NT2/D1 (cell line): Measurements from ENCODE around the gene MT4.

Experiments
- DNase-seq: peaks from one replicate; pipeline ENCODE4 v3.0.0-alpha.2; 2011; ENCODE audit warnings: low read depth, low spot score
- H3K27me3 ChIP-seq: 2 replicates; pipeline ENCODE4 v1.6.0; 2011; ENCODE audit warnings: mild to moderate bottlenecking; ENCODE audit not compliant: insufficient read length, insufficient read depth
- H3K36me3 ChIP-seq: 2 replicates; pipeline ENCODE4 v1.6.1; 2011; ENCODE audit warnings: mild to moderate bottlenecking, low read length, mixed read lengths; ENCODE audit not compliant: insufficient read depth, insufficient read length
- H3K4me1 ChIP-seq: 2 replicates; pipeline ENCODE4 v1.5.1; 2011; ENCODE audit not compliant: insufficient read depth, insufficient read length
- H3K4me3 ChIP-seq: 2 replicates; pipeline ENCODE4 v1.5.1; 2011; ENCODE audit warnings: low read depth; ENCODE audit not compliant: insufficient read length
- H3K9ac ChIP-seq: 2 replicates; pipeline ENCODE4 v1.6.0; 2011; ENCODE audit warnings: low read depth; ENCODE audit not compliant: insufficient read length
- H3K9me3 ChIP-seq: 2 replicates; pipeline ENCODE4 v1.5.1; 2011; ENCODE audit warnings: mild to moderate bottlenecking, low read length; ENCODE audit not compliant: insufficient read depth
- SUZ12 ChIP-seq: IDR thresholded peaks from 2 replicates; pipeline ENCODE4 v1.6.1; 2011; ENCODE audit not compliant: insufficient read length, insufficient read depth; ENCODE audit errors: extremely low read depth
- YY1 ChIP-seq: IDR thresholded peaks from 2 replicates; pipeline ENCODE4 v1.6.1; 2011; ENCODE audit not compliant: insufficient read length, insufficient read depth
- ZNF274 ChIP-seq: IDR thresholded peaks from 2 replicates; pipeline ENCODE4 v1.6.1; 2011; ENCODE audit warnings: mild to moderate bottlenecking, low read depth, low read length

Gene MT4

DNA sequence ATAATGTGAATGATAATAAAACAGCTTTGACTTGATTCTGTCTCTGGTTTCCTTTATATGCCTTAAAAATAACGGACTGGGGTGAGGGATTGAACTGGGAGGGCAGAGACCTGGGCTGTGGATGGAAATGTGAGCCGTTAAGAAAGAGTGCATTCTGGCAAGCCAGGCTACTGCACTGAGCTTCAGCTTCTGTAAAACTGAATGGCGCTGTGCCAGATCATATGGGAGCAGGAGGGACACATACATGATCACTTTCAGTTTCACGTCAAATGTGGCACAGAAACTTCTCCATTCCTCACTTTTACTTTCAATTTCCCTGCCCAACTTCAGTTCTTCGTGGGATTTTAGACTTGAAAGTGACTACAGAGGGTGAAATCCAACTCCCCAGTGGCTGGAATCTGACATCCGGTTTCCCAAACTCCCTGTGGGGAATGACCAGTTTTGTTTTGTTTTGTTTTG, 44.6 kb downstream of the MT4 start:
- H3K9ac ChIP-seq: peak overlapping the region; percentile 81
- H3K27me3 ChIP-seq: no peaks in the 10 kb centered on the region
- H3K4me1 ChIP-seq: peaks cover 17% of the 10 kb centered on the region
- DNase-seq: no peak
- H3K4me3 ChIP-seq: peak overlapping the region; percentile 68
- TF ChIP-seq YY1: no peak
- TF ChIP-seq ZNF274: no peak
- no peak for TF ChIP-seq SUZ12
- peaks cover 6% of the 10 kb centered on the region for H3K36me3 ChIP-seq
- no peaks in the 10 kb centered on the region for H3K9me3 ChIP-seq

- no peaks in the 10 kb centered on the region for H3K27me3 ChIP-seq
- H3K9ac ChIP-seq: peak overlapping the region; percentile 27
- peaks cover 6% of the 10 kb centered on the region for H3K36me3 ChIP-seq
- no peak for DNase-seq
- peak overlapping the region; percentile 5 for H3K4me3 ChIP-seq
- TF ChIP-seq YY1 (no peak), SUZ12 (no peak), ZNF274 (no peak)
- H3K4me1 ChIP-seq: peaks cover 17% of the 10 kb centered on the region
- no peaks in the 10 kb centered on the region for H3K9me3 ChIP-seq
Observed at GRCh38 chr16:56610017-56610608, 45.2 kb downstream of the MT4 start.

DNA sequence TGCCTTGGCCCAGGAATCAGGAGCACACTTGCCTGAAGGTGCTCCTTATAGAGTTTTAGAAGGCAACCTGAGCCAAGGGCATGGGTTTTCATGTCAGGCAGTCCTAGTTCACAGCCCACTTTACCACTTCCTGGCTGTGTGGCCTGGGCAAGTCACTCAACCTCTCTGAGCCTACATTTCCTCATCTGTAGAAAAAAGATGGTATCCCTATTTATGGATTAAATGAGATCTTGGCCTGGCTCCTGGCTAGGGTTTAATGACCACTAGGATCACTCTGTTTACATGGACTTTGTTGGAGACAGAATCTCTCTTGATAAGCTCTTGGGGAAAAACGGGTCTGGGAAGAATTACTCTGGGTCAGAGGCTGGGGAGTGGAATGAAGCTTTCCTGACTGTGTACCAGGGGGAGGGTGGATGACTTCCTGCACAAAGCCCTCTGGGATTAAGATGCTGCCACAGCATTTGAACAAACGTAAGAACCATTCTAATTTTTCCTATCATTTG, 45.8 kb downstream of the MT4 start:
- TF ChIP-seq ZNF274 (no peak), SUZ12 (no peak), YY1 (no peak)

DNA sequence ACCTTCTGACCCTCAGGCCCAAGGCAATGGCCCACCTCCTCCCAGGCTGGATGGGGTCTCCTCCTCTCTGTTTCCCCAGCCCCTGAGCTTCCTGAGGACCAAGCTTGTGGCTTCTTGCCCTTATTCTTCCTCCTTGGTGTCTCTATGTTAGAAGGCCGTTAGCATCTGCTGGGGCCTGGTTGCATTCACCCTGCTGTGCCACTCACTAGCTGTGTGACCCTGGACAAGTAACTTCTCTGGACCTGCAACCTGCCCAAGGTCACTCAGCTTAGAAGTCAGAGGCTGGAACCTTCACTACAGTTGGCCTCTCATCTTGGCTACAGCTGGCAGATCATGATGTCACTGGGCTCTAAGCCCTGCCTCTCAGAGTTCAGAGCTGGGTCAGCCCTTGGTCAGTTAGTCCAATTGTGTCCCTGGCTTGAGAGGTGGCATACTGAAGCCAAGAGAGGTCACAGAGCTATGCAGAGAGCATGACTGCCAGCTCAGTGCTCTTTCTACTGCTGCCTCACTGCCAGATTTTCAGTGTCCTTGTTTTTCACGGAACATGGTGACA, 46.5 kb downstream of the MT4 start:
- peaks cover 17% of the 10 kb centered on the region for H3K4me1 ChIP-seq

More for the DNA sequence above, 45.8 kb downstream of the MT4 start:
- H3K36me3 ChIP-seq: peaks cover 6% of the 10 kb centered on the region
- H3K4me1 ChIP-seq: peaks cover 17% of the 10 kb centered on the region
- no peaks in the 10 kb centered on the region for H3K9me3 ChIP-seq
- DNase-seq: no peak
- no peaks in the 10 kb centered on the region for H3K27me3 ChIP-seq
- peak overlapping the region; percentile 3 for H3K9ac ChIP-seq
- H3K4me3 ChIP-seq: no peak overlapping the region

GRCh38 chr16:56613706-56614105, 48.8 kb downstream of the MT4 start:
- Histone ChIP-seq H3K4me3 (no peak overlapping the region), H3K36me3 (peaks cover 5% of the 10 kb centered on the region), H3K9ac (no peak overlapping the region), H3K27me3 (peaks cover 28% of the 10 kb centered on the region), H3K9me3 (no peaks in the 10 kb centered on the region), H3K4me1 (peaks cover 16% of the 10 kb centered on the region)
- no peak for DNase-seq
- TF ChIP-seq ZNF274: no peak
- TF ChIP-seq YY1: no peak
- no peak for TF ChIP-seq SUZ12

More for the DNA sequence above, 46.5 kb downstream of the MT4 start:
- no peak for DNase-seq
- Histone ChIP-seq H3K36me3 (peaks cover 6% of the 10 kb centered on the region), H3K4me3 (no peak overlapping the region), H3K9me3 (no peaks in the 10 kb centered on the region), H3K9ac (no peak overlapping the region), H3K27me3 (peaks cover 4% of the 10 kb centered on the region)
- TF ChIP-seq SUZ12: no peak
- TF ChIP-seq YY1: no peak
- no peak for TF ChIP-seq ZNF274

- H3K9me3 ChIP-seq: no peaks in the 10 kb centered on the region
- peaks cover 33% of the 10 kb centered on the region for H3K27me3 ChIP-seq
- TF ChIP-seq ZNF274 (no peak), YY1 (no peak), SUZ12 (no peak)
- DNase-seq: no peak
- H3K4me3 ChIP-seq: no peak overlapping the region
- no peak overlapping the region for H3K9ac ChIP-seq
- H3K4me1 ChIP-seq: peaks cover 16% of the 10 kb centered on the region
- no peaks in the 10 kb centered on the region for H3K36me3 ChIP-seq
Observed at GRCh38 chr16:56614549-56614991, 49.7 kb downstream of the MT4 start.

DNA sequence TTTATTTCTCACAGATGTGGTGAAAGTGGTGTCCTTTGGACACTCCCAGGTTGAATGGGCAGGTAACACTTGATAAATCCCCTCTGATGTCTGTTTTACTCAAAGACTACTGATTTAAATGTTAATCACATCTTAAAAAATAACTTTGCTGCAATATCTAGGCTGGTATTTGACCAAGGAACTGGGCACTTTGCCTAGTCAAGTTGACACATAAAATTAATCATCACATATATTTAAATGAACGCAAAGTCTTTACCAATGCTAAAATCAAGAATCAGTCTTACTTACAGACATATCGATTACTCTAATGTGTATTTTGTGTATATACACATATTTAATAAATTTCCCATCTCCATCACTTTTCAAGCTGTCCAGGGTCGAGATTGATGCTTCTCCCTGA, 50.5 kb downstream of the MT4 start:
- no peak overlapping the region for H3K9ac ChIP-seq
- TF ChIP-seq SUZ12 (no peak), YY1 (no peak), ZNF274 (no peak)
- H3K9me3 ChIP-seq: no peaks in the 10 kb centered on the region
- H3K27me3 ChIP-seq: peaks cover 33% of the 10 kb centered on the region
- no peak for DNase-seq
- no peak overlapping the region for H3K4me3 ChIP-seq
- H3K36me3 ChIP-seq: no peaks in the 10 kb centered on the region
- H3K4me1 ChIP-seq: peaks cover 12% of the 10 kb centered on the region
